Esophagus muscularis mucosa (tissue), 4 donors: Measurements from ENCODE around the gene SELENON. TPM values are rescaled to one million over a fixed set of nuclear protein-coding genes. Genes with fewer than 3 reads are reported as not detected.
A peak's percentile ranks its signal among the peaks of the same experiment; 100 is the strongest.

Experiments
- DNase-seq: peaks from one replicate; pipeline ENCODE4 v3.0.0-alpha.2; 2017; ENCODE audit errors: extremely low spot score
- H3K27ac ChIP-seq, 4 donors: fragments of 200-600 bp; sonication (generic); replicated peaks in 1 of 4; 1 replicate in 3 of 4; 2 replicates in 1 of 4; pipeline ENCODE4 v1.5.1; 2016 to 2019; ENCODE audit warnings: mild to moderate bottlenecking in 1 of 4
- H3K27me3 ChIP-seq, 4 donors: fragments of 200-600 bp; sonication (generic); one replicate each; pipeline versions ENCODE4 v1.5.1 to v1.6.0; 2016 to 2019
- H3K36me3 ChIP-seq, 4 donors: fragments of 200-600 bp; sonication (generic); one replicate each; pipeline ENCODE4 v1.5.1; 2016 to 2019
- H3K4me1 ChIP-seq, 4 donors: fragments of 200-600 bp; sonication (generic); one replicate each; pipeline ENCODE4 v1.5.1; 2016 to 2019
- H3K4me3 ChIP-seq, 4 donors: fragments of 200-600 bp; sonication (generic); 1 replicate in 2 of 4; 2 replicates in 2 of 4; pipeline ENCODE4 v1.5.1; 2016 to 2019; ENCODE audit warnings: mild to moderate bottlenecking in 4 of 4, moderate library complexity in 1 of 4
- H3K9me3 ChIP-seq, 4 donors: fragments of 200-600 bp; sonication (generic); 1 replicate in 3 of 4; 2 replicates in 1 of 4; pipeline ENCODE4 v1.5.1; 2016 to 2019
- CTCF ChIP-seq, 3 experiments: fragments of 200-600 bp in 2 of 3; fragments of 450-650 bp in 1 of 3; sonication (generic) in 2 of 3; IDR thresholded peaks; one replicate each; pipeline ENCODE4 v1.5.1; 2017 to 2019; ENCODE audit warnings: antibody characterized with exemption in 3 of 3, mild to moderate bottlenecking in 2 of 3, moderate library complexity in 1 of 3
- EP300 ChIP-seq: sonication (generic); formaldehyde crosslinking; IDR thresholded peaks from one replicate; pipeline ENCODE4 v1.6.1; 2017; ENCODE audit warnings: antibody characterized with exemption
- POLR2A ChIP-seq: fragments of 450-650 bp; IDR thresholded peaks from one replicate; pipeline ENCODE4 v1.6.1; 2017; ENCODE audit warnings: antibody characterized with exemption, moderate library complexity, mild to moderate bottlenecking, low read depth
- POLR2AphosphoS5 ChIP-seq, 2 donors: sonication (generic); formaldehyde crosslinking; IDR thresholded peaks; one replicate each; pipeline ENCODE4 v1.6.1; 2017; ENCODE audit warnings: antibody characterized with exemption in 2 of 2
- WGBS: methylation state at CpG from one replicate; pipeline ENCODE4 v1.1.5; 2018; 5-methylcytosine and 5-hydroxymethylcytosine counted together
- intact Hi-C: fragments of 100-400 bp; cut with DNase I; formaldehyde crosslinking; loops from one replicate; pipeline ENCODE4 v1.15.1; 2023
- total RNA-seq, 4 donors: library from RNA; depleted of rRNA; stranded (reverse); fragments of >200 nt; gene quantifications; one replicate each; pipeline versions ENCODE4 v1.1.0 to v1.2.1, GENCODE V29; 2016

SELENON gene
- total RNA-seq, 4 donors from 2014 or later = 35.3 to 75.1 (median 50.5) TPM

GRCh38 chr1:25804964-25805862 is 5.2 kb downstream of the SELENON start:
- H3K27ac ChIP-seq = peak overlapping the region; percentile 57 to 68 (median 59)
- H3K9me3 ChIP-seq = no peaks in the 10 kb centered on the region
- no peaks in the 10 kb centered on the region for H3K27me3 ChIP-seq
- no peak for DNase-seq
- peaks cover 71 to 83% (median 79%) of the 10 kb centered on the region in 4 donors for H3K4me1 ChIP-seq
- 86% methylated on average over 12 of the region's 15 CpGs for WGBS
- peaks cover 23 to 58% (median 42%) of the 10 kb centered on the region in 4 donors for H3K36me3 ChIP-seq
- H3K4me3 ChIP-seq = no peak overlapping the region
- TF ChIP-seq POLR2AphosphoS5 (IDR thresholded peaks at IDR 0.05) = no peak
- TF ChIP-seq CTCF (IDR thresholded peaks at IDR 0.05) = no peak
- no peak for TF ChIP-seq POLR2A
- TF ChIP-seq EP300 = no peak
- intact Hi-C loops = loop anchor here (10.0 kb wide), 1 partner anchor 560 kb away; the partner anchor contains the start of gene RSRP1

DNA sequence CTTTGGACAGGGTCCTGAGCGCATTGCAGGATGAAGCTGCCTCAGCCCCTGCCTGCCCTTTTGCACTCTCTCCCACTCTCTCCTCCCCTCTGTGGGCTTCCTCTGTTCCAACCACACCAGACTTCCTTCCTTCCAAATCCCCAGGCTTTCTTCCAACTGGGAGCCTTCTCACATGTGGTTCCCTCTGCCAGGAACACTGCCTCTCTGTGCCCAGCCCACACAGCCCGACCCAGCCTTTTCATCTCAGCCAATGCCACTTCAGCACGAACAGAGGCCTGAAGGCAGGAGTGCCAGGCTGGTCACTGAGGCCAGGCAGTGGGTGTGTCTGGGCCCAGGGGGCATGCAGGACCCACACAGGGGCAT is 5.9 kb downstream of the SELENON start:
- peak in 1 of 2 donors; percentile 24 for TF ChIP-seq POLR2AphosphoS5 (IDR thresholded peaks at IDR 0.05)
- TF ChIP-seq EP300 = no peak
- whole genome bisulfite sequencing = 25% methylated on average over 3 of the region's 3 CpGs
- H3K36me3 ChIP-seq = peaks cover 24 to 64% (median 48%) of the 10 kb centered on the region in 4 donors
- peak overlapping the region; percentile 57 to 68 (median 59) for H3K27ac ChIP-seq
- H3K4me3 ChIP-seq = no peak overlapping the region
- H3K27me3 ChIP-seq = no peaks in the 10 kb centered on the region
- intact Hi-C loops = loop anchor here (10.0 kb wide), 1 partner anchor 561 kb away; the partner anchor contains the start of gene RSRP1
- H3K4me1 ChIP-seq = peaks cover 76 to 84% (median 82%) of the 10 kb centered on the region in 4 donors
- no peak for DNase-seq
- H3K9me3 ChIP-seq = no peaks in the 10 kb centered on the region

- Histone ChIP-seq H3K27ac (peak overlapping the region; percentile 57 to 68 (median 59)), H3K4me3 (no peak overlapping the region), H3K9me3 (no peaks in the 10 kb centered on the region), H3K4me1 (peaks cover 73 to 84% (median 80%) of the 10 kb centered on the region in 4 donors), H3K36me3 (peaks cover 24 to 67% (median 52%) of the 10 kb centered on the region in 4 donors), H3K27me3 (no peaks in the 10 kb centered on the region)
- TF ChIP-seq CTCF (IDR thresholded peaks at IDR 0.05) = no peak
- TF ChIP-seq POLR2A = no peak
- no peak for TF ChIP-seq EP300
- TF ChIP-seq POLR2AphosphoS5 (IDR thresholded peaks at IDR 0.05) = no peak
- intact Hi-C loops = loop anchor here (10.0 kb wide), 1 partner anchor 562 kb away; the partner anchor contains the start of gene RSRP1
- DNase-seq = no peak
- WGBS = 65% methylated on average over 4 of the region's 4 CpGs
Measured at GRCh38 chr1:25806418-25806817, 6.4 kb downstream of the SELENON start.

GRCh38 chr1:25807480-25808390 is 7.7 kb downstream of the SELENON start:
- Histone ChIP-seq H3K27me3 (no peaks in the 10 kb centered on the region), H3K36me3 (peaks cover 24 to 76% (median 64%) of the 10 kb centered on the region in 4 donors), H3K9me3 (no peaks in the 10 kb centered on the region), H3K4me3 (no peak overlapping the region), H3K4me1 (peaks cover 62 to 71% (median 67%) of the 10 kb centered on the region in 4 donors), H3K27ac (peak overlapping the region; percentile 7 to 57 (median 46))
- 71% methylated on average over 11 of the region's 20 CpGs for WGBS
- TF ChIP-seq EP300 (no peak), CTCF (IDR thresholded peaks at IDR 0.05) (no peak), POLR2AphosphoS5 (IDR thresholded peaks at IDR 0.05) (no peak), POLR2A (no peak)
- intact Hi-C loops = loop anchor here (10.0 kb wide), 1 partner anchor 563 kb away; the partner anchor contains the start of gene RSRP1
- no peak for DNase-seq
